T47D (cell line): Measurements from ENCODE around the gene TTC38.
"Not testable (repeated sequence)": the region's sequence is repeated elsewhere in the genome, so short reads cannot be mapped to it uniquely, and the experiment has no call there.

Source experiments
- DNase-seq, 2 experiments: peaks; one replicate each; pipeline versions ENCODE4 v3.0.0 to v3.0.0-alpha.2; 2011 to 2012; ENCODE audit warnings: low read depth in 1 of 2, low spot score in 1 of 2
- JUND ChIP-seq: IDR thresholded peaks from 2 replicates; pipeline ENCODE4 v1.6.1; 2012; ENCODE audit warnings: low read depth
- in situ Hi-C: cut with HindIII; loops from 2 replicates; pipeline ENCODE4 v1.10.0; 2016; ENCODE audit warnings: low sequenced_read_pairs, low pct_unique_long_range_greater_than_20kb

TTC38 gene

GRCh38 chr22:46251266-46251665, 16.5 kb upstream of the TTC38 start:
- TF ChIP-seq JUND = no peak
- in situ Hi-C loops = no loop called here
- DNase-seq = no peak

DNA sequence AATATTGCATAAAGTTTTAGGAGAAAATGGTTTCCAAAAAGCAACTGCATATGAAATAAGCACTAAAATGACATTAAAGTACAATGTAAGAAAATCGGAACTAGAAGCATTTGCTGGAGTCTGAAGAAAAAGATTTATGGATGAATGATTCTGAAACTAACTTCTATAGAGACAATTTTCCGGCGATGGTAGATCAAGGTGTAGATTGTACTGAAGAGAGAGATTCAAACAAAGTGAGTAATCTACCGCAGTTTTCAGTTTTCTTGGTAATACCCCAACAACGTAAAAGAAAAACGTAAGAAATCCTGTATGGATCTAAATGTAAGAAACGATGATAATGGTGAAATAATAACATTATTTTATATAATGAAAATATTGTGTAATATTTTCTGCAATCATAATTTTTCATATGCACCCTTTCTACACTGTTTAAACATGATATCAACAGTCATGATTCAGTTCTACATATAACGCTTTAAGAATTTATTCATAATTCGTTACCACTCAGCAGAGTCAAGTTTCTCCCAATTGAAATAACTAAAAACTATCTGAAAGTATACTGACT, 15.9 kb upstream of the TTC38 start:
- in situ Hi-C loops = no loop called here
- no peak for DNase-seq
- TF ChIP-seq JUND = no peak

DNA sequence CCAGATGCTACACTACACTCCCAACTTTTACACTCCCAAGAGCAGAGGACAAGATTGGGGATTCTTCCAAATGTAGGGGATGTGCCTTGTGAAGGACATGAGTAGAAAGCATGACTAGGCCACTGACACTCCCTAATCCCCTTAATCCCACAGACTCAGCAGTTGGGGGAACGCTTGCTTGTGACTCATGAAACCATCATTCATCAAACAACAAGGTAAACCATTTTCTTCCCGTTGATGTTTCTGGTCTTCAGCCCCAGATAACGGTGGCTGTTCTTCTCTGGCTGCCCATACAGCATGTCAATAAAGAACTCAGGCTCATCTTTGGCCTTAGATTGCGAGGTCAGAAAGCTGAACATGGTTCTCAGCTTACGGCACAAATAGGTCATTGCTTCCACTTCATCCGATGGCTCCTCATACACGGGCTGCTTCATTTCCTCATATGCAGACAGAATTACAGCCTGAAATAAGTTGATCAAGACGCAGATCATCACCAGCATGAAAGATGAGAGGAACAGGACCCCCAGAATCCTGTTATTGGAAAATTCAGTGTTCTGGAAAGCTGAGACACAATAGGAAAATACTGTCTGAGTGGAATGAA, 11.3 kb upstream of the TTC38 start:
- TF ChIP-seq JUND = no peak
- in situ Hi-C loops = no loop called here
- no peak for DNase-seq

GRCh38 chr22:46259374-46259773, 8.4 kb upstream of the TTC38 start:
- TF ChIP-seq JUND = no peak
- in situ Hi-C loops = no loop called here
- no peak for DNase-seq

GRCh38 chr22:46260038-46260437, 7.8 kb upstream of the TTC38 start:
- in situ Hi-C loops = no loop called here
- no peak for DNase-seq
- no peak for TF ChIP-seq JUND

- no peak for DNase-seq
- in situ Hi-C loops = no loop called here
- TF ChIP-seq JUND = no peak
Measured at GRCh38 chr22:46262449-46263215, 5.2 kb upstream of the TTC38 start.

DNA sequence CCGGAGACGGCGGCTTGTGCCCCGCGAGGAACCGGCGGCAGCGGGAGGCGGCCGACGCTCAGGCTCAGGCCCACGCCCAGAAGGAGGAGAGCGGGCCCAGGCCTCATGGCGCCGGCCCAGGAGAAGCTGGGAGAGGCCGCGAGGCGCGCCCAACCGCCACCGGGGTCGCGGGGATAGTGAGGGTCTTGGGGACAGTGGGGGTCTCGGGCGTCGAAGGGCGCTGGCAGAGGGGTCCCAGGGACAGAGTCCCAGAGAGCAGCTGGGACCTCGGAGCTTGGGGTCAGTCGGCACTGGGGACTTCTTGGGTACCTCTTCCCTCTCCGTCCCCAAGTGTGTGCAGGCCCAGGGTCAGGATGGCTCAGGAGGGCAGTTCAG, 4.6 kb upstream of the TTC38 start, which contains the start of gene PKDREJ:
TSS of gene PKDREJ (minus strand) at position 128 of the 375 bp plus-strand sequence. CDS start at position 107, 21 bp downstream.
- in situ Hi-C loops = no loop called here
- no peak for DNase-seq
- TF ChIP-seq JUND = no peak

DNA sequence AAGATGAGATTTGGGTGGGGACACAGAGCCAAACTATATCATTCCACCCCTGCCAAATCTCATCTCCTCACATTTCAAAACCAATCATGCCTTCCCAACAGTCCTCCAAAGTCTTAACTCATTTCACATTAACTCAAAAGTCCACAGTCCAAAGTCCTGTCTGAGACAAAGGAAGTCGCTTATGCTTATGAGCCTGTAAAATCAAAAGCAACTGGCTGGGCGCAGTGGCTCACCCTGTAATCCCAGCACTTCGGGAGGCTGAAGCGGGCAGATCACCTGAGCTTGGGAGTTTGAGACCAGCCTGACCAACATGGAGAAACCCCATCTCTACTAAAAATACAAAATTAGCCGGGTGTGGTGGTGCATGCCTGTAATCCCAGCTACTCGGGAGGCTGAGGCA, 3.3 kb upstream of the TTC38 start:
- in situ Hi-C loops, DNase-seq: not testable (repeated sequence)

- DNase-seq, in situ Hi-C loops: not testable (repeated sequence)
Measured at GRCh38 chr22:46265627-46266026, 2.2 kb upstream of the TTC38 start.

- in situ Hi-C loops = no loop called here
- DNase-seq = no peak
- no peak for TF ChIP-seq JUND
Measured at GRCh38 chr22:46269564-46269963, 1.8 kb downstream of the TTC38 start.

DNA sequence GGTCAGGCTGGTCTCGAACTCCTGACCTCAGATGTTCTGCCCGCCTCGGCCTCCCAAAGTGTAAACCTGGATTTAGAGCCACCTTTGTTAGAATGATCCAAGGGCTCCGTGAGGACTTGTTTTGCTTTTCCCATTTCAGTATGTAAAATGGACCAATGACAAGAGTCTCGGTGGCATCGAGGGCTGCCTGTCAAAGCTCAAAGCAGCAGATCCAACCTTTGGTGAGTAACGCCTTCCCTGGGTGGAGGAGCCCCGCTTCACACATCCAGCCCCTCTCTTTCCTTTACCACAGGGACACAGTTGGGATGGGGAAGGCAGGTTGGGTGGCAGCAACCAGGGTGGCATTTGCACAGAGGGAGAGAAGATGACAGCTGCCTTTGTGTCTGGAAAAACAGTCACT, 4.4 kb downstream of the TTC38 start:
- in situ Hi-C loops = no loop called here
- no peak for TF ChIP-seq JUND
- no peak for DNase-seq

DNA sequence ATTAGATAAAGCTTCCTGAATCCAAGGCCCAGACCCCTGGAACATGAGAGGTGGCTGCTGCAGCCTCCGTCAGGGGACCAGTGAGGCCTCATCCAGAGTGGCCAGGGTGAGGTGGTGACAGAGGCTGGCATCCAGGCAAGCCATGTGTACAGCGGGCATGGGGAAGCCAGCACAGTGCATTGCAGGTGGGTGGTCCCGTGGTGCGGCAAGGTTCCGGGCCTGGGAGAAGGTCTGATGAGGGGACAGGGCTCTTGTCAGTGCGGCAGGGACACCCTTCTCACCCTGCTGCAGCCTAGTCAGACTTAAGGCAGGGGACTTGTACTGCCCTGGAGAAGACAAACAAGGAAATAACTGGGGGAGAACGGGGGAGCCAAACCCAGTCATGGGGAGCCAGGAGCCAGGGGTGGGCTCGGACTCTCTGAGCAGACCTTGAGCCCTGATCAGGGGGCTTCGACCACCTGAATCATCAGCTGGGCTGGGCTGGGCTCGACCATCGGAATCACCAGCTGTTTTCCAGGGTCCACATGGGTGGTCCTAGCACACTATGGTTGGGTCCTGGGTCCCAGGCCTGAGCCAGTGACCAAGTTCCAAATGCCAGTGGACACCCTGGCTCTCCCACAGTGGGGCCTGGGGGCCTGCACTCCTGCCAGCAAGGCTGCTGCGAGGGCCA, 5.1 kb downstream of the TTC38 start:
- no peak for TF ChIP-seq JUND
- no peak for DNase-seq
- in situ Hi-C loops = no loop called here

GRCh38 chr22:46273432-46274148, 5.8 kb downstream of the TTC38 start:
- no peak for DNase-seq
- TF ChIP-seq JUND = no peak
- in situ Hi-C loops = no loop called here
